Activated gamma-delta T cell (primary cell): ENCODE measurements around the gene MARK3.

Experiments used
- DNase-seq: peaks from one replicate; lab custom pipeline; 2025; lab: John Stamatoyannopoulos, UW

MARK3 gene

DNA sequence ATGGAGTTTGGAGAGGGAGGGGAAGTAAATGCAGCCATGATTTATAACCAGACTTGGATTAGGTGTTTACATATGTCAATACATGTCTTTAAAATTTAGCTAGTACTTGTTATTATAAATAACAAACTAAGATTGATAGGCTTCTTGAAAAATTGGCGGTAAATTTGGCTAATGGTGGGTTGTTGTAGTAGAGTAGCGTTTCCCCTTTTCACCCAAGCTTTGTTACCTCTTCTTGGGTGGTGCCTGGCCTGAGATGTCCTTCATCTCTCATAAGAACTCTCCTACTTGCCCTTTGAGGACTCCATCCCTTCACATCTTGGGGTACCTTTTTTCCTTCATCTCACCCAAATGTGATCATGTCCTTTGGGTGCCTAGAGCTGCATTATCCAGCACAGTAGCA is 11.2 kb downstream of the MARK3 start:
- DNase-seq = no peak

DNA sequence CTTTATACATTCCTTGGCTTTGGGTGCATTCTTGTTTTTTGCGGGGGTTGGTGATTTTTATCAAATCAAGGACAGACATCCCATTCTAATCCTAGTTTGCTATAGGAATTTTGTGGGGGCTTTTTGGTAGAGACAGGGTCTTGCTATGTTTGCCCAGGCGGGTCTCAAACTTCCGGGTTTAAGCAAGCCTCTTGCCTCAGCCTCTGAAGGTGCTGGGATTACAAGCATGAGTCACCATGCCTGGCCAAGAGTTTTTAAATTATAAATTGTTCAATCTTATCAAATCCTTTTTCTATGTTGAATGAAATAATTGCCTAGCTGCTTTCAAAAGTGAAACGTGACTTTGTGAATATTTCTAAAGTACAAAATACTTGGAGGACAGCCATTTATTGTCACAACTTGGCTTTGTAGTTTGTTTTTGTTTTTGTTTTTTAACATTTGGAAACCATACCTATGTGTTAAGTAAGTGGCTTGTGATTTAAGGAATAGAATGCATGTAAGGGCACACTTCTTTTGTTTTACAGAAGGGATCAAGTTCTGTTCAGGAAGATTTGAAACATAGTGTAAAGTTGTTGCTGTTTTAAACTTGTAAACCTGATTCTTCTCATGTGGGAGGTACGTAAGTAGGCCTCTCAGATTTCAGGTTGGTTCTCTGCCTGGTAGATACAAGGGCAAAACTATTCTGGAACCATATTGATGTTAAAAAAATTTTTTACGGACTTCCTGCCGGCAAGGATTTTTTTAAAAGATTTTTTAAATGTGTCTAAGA is 13.4 kb downstream of the MARK3 start:
- no peak for DNase-seq

DNA sequence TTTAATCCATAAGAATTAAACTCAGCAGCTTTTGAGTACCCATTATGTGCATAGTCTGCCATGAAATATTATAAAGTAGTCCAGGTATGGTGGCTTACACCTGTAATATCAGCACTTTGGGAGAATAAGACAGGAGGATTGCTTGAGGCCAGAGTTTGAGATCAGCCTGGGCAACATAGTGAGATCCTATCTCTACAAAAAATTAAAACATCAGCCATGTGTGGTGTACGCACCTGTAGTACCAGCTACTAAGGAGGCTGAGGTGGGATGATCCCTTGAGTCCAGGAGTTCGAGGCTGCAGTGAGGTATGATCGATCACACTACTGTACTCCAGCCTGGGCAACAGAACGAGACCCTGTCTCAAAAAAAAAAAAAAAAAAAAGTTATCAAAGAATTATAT is 15.3 kb downstream of the MARK3 start:
- DNase-seq = no peak

DNA sequence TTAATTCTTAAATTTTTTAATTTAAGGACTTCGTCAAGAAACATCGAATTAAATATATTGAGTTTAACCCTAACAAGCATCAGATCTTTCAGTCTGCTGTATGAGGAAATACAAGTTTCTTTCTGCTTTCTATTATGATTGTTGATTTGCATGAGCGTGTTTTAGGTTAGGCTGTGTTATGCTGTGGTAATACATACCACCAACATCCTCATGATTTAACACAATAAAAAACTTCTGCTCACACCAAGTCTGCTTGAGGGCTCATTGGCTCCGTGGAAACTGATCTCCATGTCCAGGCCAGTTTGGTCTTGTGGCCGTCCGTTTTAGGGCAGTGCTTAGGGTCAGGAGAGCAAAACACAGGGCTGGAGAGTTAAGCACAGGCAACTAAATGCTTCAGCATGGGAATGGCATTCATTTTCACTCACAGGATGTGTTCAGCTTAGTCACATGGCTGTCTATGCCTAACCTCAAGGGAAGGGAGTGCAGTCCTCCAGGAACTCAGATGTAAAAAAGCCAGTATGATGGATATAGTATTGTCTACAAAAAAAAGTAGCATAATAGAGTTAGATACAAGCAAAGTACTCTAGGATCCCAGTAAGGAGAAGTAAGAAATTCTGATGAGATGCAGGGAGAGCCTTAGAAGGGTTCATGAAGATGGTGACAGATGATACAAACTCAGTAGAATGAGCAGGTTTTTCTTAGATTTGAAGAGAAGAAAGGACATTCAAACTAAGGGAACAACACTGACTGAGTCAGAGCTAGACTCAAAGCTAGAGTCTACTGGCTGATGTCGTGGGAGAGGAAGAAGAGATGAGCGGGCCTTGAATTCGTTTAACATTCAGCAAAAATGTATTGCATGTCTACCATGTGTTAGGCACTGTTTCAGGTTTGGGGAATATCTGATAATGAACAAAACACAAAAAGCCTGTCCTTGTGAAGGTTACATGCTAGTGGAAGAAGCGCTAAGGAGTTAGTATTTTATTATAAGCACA is 16.3 kb downstream of the MARK3 start:
- DNase-seq = no peak

DNA sequence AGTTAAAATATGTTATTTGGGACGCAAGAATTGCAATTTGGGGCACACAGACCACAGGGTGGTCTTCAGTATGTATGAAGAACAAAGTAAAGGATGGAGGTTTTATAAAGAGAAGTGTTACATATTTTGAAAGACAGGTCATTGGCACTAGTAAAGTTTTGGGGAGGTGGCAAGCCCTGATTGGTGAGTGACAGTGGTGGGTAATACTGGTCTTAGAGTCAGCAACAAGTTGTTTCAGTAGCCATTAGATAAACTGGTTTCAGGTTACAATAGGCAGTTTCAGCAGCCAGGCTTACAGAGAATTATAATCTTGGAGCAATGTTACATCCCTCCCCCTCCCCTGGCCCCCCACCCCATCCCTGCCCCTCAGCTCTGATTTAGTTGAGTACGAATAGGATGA is 17.5 kb downstream of the MARK3 start:
- no peak for DNase-seq

DNA sequence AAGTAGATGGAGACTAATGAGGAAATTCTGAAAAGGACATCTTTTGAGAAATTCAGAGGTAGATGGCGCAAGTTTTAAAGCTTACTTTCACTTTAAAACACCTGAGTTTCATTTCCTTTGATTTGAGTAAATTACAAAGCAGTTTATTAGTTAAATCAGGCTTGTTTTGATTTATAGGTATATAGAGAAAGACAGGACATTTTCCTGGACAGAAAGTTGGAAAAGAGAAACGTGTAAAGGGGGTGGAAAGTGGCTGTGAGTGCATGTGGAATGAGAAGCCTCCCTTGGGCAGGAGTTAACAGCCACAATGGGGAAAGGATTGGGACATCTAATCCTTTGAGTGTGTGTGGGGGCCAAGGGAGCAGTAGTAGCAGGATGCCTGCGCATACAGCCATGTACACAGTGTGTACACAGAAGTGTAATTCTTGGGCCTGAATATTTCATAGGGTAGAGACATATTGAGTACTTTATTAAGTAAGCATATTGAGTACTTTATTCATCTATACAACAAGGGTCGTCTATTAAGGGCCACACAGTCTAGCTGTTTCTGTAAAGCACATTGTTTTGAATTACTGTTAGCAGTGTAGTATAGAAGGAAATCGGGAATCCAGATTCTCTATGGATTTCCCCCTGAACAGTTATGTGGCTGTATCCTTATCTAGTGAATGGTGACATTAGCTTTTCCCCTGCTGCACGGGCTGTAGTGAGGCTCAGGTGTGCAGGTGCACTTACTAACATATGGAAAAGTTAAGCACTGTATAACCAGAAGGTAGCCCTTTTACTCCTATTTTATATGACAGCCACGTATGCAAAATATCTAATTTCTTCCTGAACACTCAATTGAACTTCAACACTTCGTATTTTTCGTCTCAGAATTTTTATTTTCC is 19.1 kb downstream of the MARK3 start:
- no peak for DNase-seq

DNA sequence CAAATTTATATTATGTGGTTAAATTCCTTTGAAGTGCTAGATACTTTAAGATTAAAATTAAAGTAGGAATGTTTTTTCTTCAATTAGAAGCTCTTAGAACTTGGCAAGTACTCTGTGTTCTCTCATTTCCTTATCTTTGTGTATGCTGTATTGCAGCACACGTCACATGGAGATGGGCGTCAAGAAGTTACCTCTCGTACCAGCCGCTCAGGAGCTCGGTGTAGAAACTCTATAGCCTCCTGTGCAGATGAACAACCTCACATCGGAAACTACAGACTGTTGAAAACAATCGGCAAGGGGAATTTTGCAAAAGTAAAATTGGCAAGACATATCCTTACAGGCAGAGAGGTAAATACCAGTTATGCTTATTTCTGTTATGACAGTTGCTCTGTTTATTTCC is 19.7 kb downstream of the MARK3 start:
- DNase-seq = no peak

DNA sequence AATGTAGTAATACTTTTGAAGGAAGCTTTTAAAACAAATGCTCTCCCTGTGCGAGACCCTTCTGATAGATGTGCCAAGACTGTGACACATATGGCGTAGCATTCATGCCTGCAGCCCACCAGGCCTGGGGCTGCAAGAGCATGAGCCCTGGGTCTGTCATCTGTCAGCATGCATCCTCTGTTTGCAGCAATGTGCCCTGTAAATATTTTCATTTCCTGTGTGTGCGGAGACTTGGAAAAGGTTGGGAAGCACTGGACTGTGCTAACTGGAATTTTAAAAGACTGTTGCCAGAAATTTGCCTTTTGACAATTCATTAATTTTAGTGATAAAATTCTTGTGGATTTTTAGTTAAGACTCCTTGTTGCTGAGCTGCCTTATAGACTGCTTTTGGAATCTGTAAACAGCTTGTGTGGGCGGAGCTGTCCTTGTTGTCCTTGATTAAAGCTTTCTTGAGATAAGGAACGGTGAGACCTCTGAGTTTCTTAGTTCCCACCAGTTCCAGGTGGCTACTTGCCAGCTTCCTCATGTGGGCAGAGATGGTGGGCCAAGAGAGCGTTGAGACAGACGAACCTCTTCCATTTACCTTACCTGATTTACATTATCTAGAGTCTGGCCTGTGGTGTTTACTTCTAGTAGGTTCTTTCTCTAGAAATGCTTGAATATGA is 23.4 kb downstream of the MARK3 start:
- no peak for DNase-seq

DNA sequence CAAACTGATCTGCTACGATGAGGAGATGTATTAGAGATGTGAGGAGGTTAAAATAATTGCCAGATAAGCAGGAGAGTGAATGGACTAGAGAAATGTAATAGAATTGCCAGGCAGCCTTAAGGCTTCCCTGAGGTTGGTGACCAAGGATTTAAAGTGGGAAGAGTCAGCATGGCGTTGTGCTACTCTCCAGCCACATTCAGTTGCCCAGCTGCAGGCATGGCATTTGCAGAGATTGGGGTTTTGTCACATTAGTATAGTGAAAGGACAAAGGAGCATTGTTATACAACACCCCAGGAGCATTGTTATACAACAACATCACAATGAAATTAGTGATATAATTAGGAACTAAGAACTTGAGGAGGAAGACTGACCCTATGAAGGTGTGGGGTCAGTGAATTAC is 31.7 kb downstream of the MARK3 start:
- DNase-seq = no peak

DNA sequence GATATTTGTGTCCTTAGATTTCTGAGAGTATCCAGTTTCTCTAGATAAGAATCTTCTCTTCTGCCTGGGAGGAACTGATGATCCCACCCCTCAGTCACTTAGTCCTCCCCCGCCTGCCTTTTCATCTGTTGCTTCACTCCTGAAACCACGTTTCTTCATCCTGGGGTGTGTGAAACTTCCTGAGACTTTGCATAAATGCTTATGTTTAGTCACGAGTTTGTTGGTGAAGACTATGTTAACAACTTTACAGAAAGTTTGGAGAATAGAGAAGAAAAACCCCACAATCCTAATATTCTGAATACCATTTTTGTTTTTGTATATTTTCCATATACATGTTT is 33.2 kb downstream of the MARK3 start:
- DNase-seq = no peak

DNA sequence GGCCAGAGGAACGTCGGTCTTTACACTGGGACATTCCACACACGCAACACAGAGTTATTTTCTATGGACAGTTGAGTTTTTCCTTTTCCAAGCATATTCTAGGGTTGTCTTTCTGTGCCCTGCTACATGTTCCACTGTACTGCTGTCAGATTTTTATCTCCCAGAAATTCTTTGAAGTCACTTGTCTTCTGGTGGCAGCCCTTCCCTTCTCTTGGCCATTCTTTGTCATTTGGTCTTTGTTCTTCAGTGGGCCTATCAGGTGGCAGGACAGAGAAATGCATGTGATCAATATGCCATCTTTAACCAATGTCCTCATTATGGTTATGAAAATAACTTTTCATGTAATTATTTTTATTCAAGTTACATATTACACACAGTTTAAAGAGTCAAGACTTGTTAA is 36.3 kb downstream of the MARK3 start:
- no peak for DNase-seq

DNA sequence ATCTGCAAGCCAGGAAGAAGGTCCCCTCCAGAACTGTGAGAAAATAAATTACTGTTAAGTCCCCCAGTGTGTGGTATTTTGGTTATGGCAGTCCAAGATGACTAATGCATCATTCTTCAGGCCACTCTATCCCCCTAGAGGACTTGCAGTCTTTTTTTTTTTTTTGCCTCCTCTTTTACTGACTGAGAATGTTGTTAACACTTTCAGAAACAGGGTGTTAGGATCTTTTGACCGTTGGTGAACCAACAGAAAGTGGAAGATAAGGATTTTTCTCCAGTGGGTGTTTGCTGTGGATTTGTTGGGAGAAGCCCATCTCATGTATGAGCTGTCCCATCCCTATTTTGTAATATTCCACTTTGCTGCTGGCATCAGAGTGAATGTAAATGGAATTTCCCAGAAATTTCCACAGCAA is 37.8 kb downstream of the MARK3 start:
- DNase-seq = no peak

DNA sequence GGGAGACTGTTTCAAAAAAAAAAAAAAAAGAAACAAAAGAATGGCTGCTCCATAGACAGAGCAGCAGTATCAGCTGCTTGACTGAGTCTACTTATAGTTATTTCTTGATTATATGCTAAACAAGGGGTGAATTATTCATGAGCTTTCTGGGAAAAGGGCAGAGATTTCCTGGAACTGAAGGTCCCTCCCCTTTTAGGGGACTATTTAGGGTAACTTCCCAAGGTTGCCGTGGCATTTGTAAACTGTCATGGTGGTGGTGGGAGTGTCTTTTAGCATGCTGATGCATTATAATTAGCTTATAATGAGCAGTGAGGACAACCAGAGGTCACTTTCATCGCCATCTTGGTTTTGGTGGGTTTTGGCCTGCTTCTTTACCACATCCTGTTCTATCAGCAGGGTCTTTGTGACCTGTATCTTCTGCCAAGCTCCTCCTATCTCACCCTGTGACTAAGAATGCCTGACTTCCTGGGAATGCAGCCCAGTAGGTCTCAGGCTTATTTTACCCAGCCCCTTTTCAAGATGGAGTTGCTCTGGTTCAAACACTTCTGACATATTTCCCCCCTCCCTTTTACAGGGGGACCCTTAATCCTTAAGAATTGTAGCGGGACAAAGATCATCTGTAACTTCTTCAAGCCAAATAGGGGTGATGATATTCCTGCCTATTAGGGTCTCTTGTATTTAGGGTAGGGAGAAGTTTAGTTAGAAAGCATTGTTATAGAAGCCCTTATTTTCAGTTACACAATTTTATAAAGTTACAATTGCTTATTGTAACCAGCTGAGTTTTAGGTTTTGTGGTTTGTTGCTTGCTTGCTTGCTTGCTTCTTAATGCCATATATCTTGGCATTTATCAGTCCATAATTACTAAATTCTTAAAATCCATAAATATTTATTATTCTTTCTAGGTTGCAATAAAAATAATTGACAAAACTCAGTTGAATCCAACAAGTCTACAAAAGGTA is 42.5 kb downstream of the MARK3 start:
- no peak for DNase-seq

DNA sequence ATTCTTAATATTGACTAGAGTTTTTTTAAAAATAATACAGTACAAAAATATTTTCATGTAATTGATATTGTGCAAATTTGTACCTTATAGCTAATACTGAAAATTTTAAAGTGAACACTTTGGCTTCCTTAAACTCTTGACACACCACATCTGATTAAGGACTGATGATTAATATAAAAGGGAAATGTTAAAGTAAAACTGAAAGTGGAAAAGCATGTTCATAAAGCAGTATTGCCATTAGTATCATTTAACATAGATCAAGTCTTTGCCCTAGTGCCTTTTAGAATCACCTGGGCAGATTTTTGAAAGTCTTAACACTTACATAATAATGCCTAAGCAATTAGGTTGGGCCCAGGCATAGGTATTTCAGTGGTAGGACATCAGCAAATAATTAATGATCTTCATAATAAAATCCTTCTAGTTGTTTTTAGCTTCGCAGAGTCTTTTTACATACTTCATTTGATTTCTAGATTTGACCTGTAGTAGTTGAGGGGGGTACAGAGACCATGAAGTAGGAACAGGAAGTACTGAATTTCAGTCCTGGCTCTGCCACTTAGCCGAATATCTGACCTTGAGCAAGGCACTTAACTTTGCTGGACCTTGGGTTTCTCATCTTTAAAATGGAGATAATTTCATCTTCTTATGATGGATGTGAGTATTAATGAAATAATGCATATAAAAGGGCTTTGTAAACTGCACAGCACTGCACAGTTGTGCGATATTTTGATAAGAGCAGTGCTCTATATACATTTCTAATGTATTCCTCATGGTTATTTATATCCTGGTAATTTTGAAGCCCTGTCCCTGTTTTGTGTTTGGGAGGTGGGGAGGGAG is 43.7 kb downstream of the MARK3 start:
- no peak for DNase-seq

DNA sequence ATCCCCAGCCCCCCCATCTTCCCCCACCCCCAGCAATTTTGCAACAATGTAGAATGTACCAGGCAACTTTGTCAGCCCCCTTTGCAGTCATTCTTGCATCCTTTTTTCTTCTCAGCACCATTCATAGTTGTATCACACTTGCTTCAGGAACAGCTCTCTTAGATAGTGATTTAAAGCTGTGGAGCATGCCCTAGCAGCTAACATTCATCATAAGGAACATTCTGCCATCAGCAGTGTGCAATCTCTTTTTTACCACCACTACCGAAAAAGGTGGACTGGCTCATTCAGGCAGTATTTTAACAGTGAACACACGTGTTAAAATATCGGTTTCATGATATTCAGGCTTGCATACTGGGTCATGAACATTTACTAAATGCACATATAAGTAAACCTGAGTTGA is 45.1 kb downstream of the MARK3 start:
- DNase-seq = no peak

DNA sequence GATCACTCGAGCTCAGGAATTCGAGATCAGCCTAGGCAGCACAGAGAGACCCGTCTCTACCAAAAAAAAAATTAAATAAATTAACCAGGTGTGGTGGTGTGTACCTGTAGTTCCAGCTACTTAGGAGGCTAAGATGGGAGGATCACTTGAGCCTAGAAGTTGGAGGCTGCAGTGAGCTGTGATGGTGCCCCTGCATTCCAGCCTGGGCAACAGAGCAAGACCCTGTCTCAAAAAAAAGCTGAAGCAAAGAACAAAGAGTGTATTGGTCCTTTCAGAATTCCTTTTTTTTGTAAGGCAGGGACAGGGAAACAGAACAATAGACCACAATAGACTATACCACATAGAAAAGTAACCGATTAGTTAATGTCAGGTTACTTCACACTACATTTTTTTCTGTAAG is 47.4 kb downstream of the MARK3 start:
- no peak for DNase-seq

DNA sequence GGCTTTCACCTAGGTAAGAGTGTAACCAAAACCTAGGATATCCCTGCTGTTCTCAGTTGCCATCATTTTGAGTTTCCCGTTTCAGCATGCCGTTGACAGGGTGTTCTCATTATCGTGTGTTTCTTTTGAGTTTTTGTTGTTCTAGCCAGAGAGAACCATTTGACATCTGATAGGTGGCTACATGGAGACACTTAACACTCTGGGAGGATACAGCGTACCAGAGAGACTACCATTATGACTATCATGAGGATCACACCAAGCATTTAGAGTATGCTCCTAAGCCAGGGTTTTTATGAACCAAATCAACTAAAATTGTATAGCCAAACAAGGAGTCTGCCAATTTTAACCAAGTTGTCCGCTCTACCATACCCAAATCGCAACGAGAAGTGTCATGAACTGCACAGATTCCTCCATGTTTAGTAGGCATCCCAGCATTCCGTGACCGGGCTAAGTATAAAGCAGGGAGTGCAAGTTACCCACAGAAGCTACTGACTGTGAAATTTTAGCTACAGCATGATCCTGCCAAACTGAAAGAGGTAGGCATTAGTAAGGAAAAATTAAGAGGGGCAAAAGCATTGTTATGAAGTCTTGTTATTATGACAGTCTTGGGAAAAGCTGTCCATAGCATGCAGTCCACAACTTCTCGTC is 48.8 kb downstream of the MARK3 start:
- DNase-seq = no peak

DNA sequence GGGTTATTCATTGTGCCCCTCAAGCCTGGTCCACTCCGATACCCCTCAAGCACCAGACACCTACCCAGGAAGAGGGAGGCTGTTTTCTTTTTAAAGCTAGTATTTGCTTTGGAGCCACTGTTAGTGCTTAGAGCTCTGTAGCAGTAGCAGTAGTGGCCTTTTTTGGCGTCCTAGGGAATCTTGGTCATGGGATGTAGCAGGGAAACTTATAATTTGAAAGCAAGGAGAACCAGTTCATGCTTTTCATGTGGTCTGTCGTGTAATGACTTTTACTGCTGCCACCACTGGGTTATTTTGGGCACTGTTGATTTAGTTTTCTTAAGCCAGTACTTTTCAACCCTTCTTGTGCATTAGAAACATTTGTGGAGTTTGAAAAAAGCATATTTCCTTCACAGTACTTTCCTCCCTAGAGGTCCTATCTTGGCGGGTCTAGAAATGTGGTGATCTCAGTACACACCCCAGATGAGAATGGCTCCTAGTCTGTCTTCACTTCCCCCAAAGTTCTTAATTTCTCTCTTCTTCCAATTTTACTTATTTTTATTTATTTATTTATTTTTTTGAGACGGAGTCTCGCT is 49.7 kb downstream of the MARK3 start:
- DNase-seq = no peak

DNA sequence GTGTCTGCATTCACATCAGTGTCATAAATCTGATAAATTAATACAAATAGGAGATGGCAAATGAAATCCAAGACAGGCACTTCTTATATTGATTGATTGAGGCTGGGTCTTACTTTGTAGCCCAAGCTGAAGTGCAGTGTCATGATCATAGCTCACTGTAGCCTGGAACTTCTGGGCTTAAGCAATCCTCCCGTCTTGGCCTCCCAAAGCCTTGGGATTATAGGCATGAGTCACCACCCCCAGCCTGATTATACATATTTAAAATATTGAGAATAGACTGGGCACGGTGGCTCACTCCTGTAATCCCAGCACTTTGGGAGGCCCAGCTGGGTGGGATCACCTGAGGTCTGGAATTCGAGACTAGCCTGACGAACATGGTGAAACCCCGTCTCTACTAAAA is 51.3 kb downstream of the MARK3 start:
- DNase-seq = no peak
